ENCODE measurements around the gene SMC1A. TPM values are rescaled to one million over a fixed set of nuclear protein-coding genes. Genes with fewer than 3 reads are reported as not detected.

Gene SMC1A
- total and polyA plus RNA-seq, 2 of the 8 experiments (the other 6 are each of a cell fraction or from before 2014, with no cell fraction given) = 22.2 to 98.1 TPM

DNA sequence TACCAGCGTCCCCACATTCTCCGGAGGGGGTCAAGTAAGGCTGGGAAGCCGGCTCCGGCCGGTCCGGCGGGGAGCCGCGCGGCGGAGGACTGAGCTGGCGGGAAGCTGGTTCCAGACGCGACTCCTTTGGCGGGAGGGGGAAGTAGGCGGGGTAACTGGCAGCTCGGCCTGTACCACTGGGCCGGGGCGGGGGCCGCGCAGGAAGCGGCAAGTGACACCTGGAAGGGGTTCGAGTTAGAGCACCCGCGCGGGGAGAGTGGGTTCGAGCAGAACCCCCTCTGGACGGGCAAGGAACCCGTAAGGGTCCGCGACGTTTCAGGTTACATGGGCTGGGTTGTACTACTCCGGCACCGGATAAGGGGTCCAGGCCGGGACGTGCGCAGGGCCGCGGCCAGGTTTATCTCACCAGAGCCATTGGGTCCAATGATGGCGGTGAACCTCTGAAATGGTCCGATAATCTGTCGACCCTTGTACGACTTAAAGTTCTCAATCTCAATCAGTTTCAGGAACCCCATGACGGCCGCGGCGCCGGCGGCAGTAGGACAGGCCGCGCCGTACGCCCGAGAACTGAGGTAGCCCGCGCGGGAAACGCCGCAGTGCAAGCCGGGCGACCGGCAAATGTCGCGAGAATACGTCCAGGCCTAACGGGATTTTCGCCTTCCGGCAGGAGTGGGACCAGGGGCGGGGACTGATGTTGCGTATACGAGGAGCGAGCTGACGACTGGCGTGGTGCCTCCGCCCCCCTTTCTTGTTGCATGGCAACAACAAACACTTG, at the start of gene SMC1A (continued):
- TF ChIP-seq ZNF274 (IDR thresholded peaks at IDR 0.05; ENCODE audit: borderline replicate concordance, extremely low read depth, low read length) (no peak), CBX8 (IDR thresholded peaks at IDR 0.05; ENCODE audit: borderline replicate concordance, low read depth, low read length) (no peak), RBBP5 (IDR thresholded peaks at IDR 0.05; ENCODE audit: borderline replicate concordance, low read depth, low read length) (no peak), CBX5 (IDR thresholded peaks at IDR 0.05; ENCODE audit: low read depth, low read length) (no peak), KDM1A (IDR thresholded peaks at IDR 0.05; ENCODE audit: borderline replicate concordance, low read length) (no peak), CEBPB (IDR thresholded peaks at IDR 0.05; ENCODE audit: low read depth, low read length) (peak; percentile 17; the same call in 1 of the 2 replicates), SIN3A (conservative IDR thresholded peaks at IDR 0.05 in 1 of 2, IDR thresholded peaks at IDR 0.05 in 1 of 2; ENCODE audit: low read depth in 1 of 2, low read length in 2 of 2) (peak in 1 of 2 experiments; percentile 43; a peak in 2 of 4 replicates), ATF3 (IDR thresholded peaks at IDR 0.05; ENCODE audit: insufficient read depth, low read depth, low read length) (no peak), TAF7 (optimal IDR thresholded peaks at IDR 0.05; ENCODE audit: borderline replicate concordance, low read depth, low read length) (peak; percentile 67), KDM5A (IDR thresholded peaks at IDR 0.05; ENCODE audit: low read length) (no peak), CHD2 (IDR thresholded peaks at IDR 0.05; ENCODE audit: low read length) (peak; percentile 91), NANOG (IDR thresholded peaks at IDR 0.05; ENCODE audit: insufficient read depth, low read depth, low read length, poor library complexity, severe bottlenecking) (no peak), SIRT6 (IDR thresholded peaks at IDR 0.05; ENCODE audit: low read length) (no peak), CHD1 (IDR thresholded peaks at IDR 0.05; ENCODE audit: low read depth, low read length) (no peak), BRCA1 (IDR thresholded peaks at IDR 0.05; ENCODE audit: low read depth, low read length) (peak; percentile 76), NRF1 (IDR thresholded peaks at IDR 0.05; ENCODE audit: low read depth, low read length) (no peak), CTCF (IDR thresholded peaks at IDR 0.05; ENCODE audit: control extremely low read depth in 1 of 3, insufficient read depth in 1 of 3, low read depth in 1 of 3, low read length in 3 of 3) (no peak), RNF2 (IDR thresholded peaks at IDR 0.05; ENCODE audit: borderline replicate concordance, low read depth, low read length, missing control alignments, poor library complexity, severe bottlenecking) (no peak), SRF (IDR thresholded peaks at IDR 0.05; ENCODE audit: low read depth, low read length) (no peak)
- TF ChIP-seq, protein P1, sequence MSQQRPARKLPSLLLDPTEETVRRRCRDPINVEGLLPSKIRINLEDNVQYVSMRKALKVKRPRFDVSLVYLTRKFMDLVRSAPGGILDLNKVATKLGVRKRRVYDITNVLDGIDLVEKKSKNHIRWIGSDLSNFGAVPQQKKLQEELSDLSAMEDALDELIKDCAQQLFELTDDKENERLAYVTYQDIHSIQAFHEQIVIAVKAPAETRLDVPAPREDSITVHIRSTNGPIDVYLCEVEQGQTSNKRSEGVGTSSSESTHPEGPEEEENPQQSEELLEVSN (IDR thresholded peaks at IDR 0.05) = peak; percentile 47; the same call in 1 of the 2 replicates
